HepG2 (cell line): ENCODE results near the gene UAP1L1. TPM values are rescaled to one million over a fixed set of nuclear protein-coding genes. Genes with fewer than 3 reads are reported as not detected.

Experiments used
- ATAC-seq: fragments of 200-7000 bp; cut with Tn5 transposase; 3 replicates; pipeline ENCODE4 v1.9.1; 2020; ENCODE audit warnings: mild to moderate bottlenecking, moderate library complexity
- BruUV-seq: library from RNA; stranded (reverse); fragments of 400-500 nt; replicated peaks from 2 replicates; lab custom pipeline; 2021; lab: Mats Ljungman, UMichigan
- CTCF ChIA-PET: fragments of 300-600 bp; formaldehyde crosslinking; extraction: SDS; loops from one replicate; lab custom pipeline; 2021; ENCODE audit warnings: low total read pairs, inconsistent platforms, low intra/inter-chr PET ratio; lab: Yijun Ruan, JAX
- POLR2A ChIA-PET: fragments of 350-600 bp; sonication (Branson Sonifier 250); formaldehyde crosslinking; loops from one replicate; lab custom pipeline; 2020; ENCODE audit warnings: antibody characterized with exemption, inconsistent platforms; lab: Yijun Ruan, JAX
- DNase-seq: peaks from one replicate; pipeline ENCODE4 v3.0.0-alpha.2; 2015; ENCODE audit warnings: low spot score
- FAIRE-seq: peaks from 3 replicates; lab custom pipeline; 2011; peaks lifted over from hg19 to GRCh38; lab: Jason Lieb, UNC
- H2AFZ ChIP-seq: one replicate; pipeline ENCODE4 v1.6.1; 2011; ENCODE audit warnings: low read length, inconsistent platforms
- H3K27ac ChIP-seq: fragments of 300-600 bp; 3 replicates; pipeline ENCODE4 v1.8.0; 2011; ENCODE audit warnings: mixed run types, mild to moderate bottlenecking, mixed read lengths, low read length, inconsistent platforms; ENCODE audit not compliant: insufficient read depth; ENCODE audit errors: extremely low read length
- H3K27me3 ChIP-seq, 2 experiments: fragments of 200-600 bp in 1 of 2; 2 replicates in 1 of 2; 3 replicates in 1 of 2; pipeline versions ENCODE4 v1.6.0 to v1.8.0; 2011; ENCODE audit warnings: low read length in 2 of 2, mild to moderate bottlenecking in 2 of 2, moderate library complexity in 2 of 2, inconsistent platforms in 1 of 2; ENCODE audit not compliant: insufficient read depth in 2 of 2, control insufficient read depth in 1 of 2
- H3K36me3 ChIP-seq, 2 experiments: fragments of 200-600 bp in 1 of 2; replicated peaks in 1 of 2; 2 replicates in 1 of 2; 3 replicates in 1 of 2; pipeline versions ENCODE4 v1.5.1 to v1.8.0; 2011; ENCODE audit warnings: low read length in 2 of 2, inconsistent platforms in 1 of 2; ENCODE audit not compliant: insufficient read depth in 2 of 2, control insufficient read depth in 1 of 2
- H3K4me1 ChIP-seq: 2 replicates; pipeline ENCODE4 v1.5.1; 2012; ENCODE audit warnings: low read length, inconsistent platforms; ENCODE audit not compliant: insufficient read depth
- H3K4me2 ChIP-seq: 2 replicates; pipeline ENCODE4 v1.6.0; 2011; ENCODE audit warnings: low read depth, low read length, inconsistent platforms
- H3K4me3 ChIP-seq, 3 experiments: fragments of 200-600 bp in 1 of 3; sonication (generic), shearing (Covaris generic) in 1 of 3; replicated peaks in 1 of 3; 2 replicates each; pipeline ENCODE4 v1.5.1; 2011 to 2016; ENCODE audit warnings: low read length in 3 of 3, inconsistent platforms in 2 of 3, low read depth in 2 of 3, mild to moderate bottlenecking in 2 of 3, control low read depth in 1 of 3, mixed read lengths in 1 of 3; ENCODE audit not compliant: insufficient read depth in 1 of 3
- H3K79me2 ChIP-seq: one replicate; pipeline ENCODE4 v1.6.1; 2011; ENCODE audit warnings: low read length, inconsistent platforms; ENCODE audit not compliant: insufficient read depth
- H3K9ac ChIP-seq: 2 replicates; pipeline ENCODE4 v1.6.0; 2011; ENCODE audit warnings: mild to moderate bottlenecking, low read depth, low read length, inconsistent platforms; ENCODE audit not compliant: insufficient read depth
- H3K9me3 ChIP-seq: 2 replicates; pipeline ENCODE4 v1.5.1; 2012; ENCODE audit warnings: mild to moderate bottlenecking, low read length
- H4K20me1 ChIP-seq: 2 replicates; pipeline ENCODE4 v1.6.0; 2011; ENCODE audit warnings: inconsistent platforms, mild to moderate bottlenecking, low read length, moderate library complexity; ENCODE audit not compliant: insufficient read depth
- GABPB1 ChIP-seq: IDR thresholded peaks from 2 replicates; pipeline ENCODE4 v1.6.1; 2016; ENCODE audit warnings: mild to moderate bottlenecking, missing genetic modification reagents, moderate library complexity, missing compliant biosample characterization
- GTF3A ChIP-seq: sonication (generic); formaldehyde crosslinking; conservative IDR thresholded peaks from 2 replicates; pipeline ENCODE4 v1.4.0; 2020; ENCODE audit warnings: mild to moderate bottlenecking, missing genetic modification reagents
- KLF12 ChIP-seq: sonication (generic); formaldehyde crosslinking; IDR thresholded peaks from 2 replicates; pipeline ENCODE4 v1.4.0; 2020; ENCODE audit warnings: missing genetic modification reagents, borderline replicate concordance
- MBD4 ChIP-seq: IDR thresholded peaks from 2 replicates; pipeline ENCODE4 v1.6.1; 2012; ENCODE audit warnings: low read length, inconsistent platforms, borderline replicate concordance
- MTA3 ChIP-seq: sonication (generic); formaldehyde crosslinking; IDR thresholded peaks from 2 replicates; pipeline ENCODE4 v1.4.0; 2020; ENCODE audit warnings: missing genetic modification reagents
- MZF1 ChIP-seq: sonication (generic); formaldehyde crosslinking; IDR thresholded peaks from 2 replicates; pipeline ENCODE4 v1.8.1; 2023; ENCODE audit warnings: mild to moderate bottlenecking, missing genetic modification reagents, borderline replicate concordance
- NFRKB ChIP-seq: fragments of 450-650 bp; IDR thresholded peaks from 2 replicates; pipeline ENCODE4 v1.6.1; 2017
- POLR2A ChIP-seq, 2 experiments: IDR thresholded peaks; 2 replicates each; pipeline ENCODE4 v1.6.1; 2011; ENCODE audit warnings: low read depth in 2 of 2, low read length in 2 of 2, mild to moderate bottlenecking in 1 of 2, moderate library complexity in 1 of 2; ENCODE audit not compliant: insufficient read depth in 1 of 2
- PPARG ChIP-seq: conservative IDR thresholded peaks from 2 replicates; pipeline ENCODE4 v1.6.1; 2016; ENCODE audit warnings: missing biosample characterization, missing genetic modification reagents
- RFX5 ChIP-seq: IDR thresholded peaks from 2 replicates; pipeline ENCODE4 v1.6.1; 2011; ENCODE audit warnings: low read depth, low read length, improper control_type of control experiment
- SMARCC2 ChIP-seq: fragments of 450-650 bp; IDR thresholded peaks from 2 replicates; pipeline ENCODE4 v1.6.1; 2017; ENCODE audit warnings: antibody characterized with exemption, mild to moderate bottlenecking
- SP1 ChIP-seq, 2 experiments: fragments of 450-650 bp in 1 of 2; sonication (generic) in 1 of 2; formaldehyde crosslinking in 1 of 2; IDR thresholded peaks; 2 replicates each; pipeline versions ENCODE4 v1.4.0 to v1.6.1; 2016 to 2020; ENCODE audit warnings: missing genetic modification reagents in 1 of 2
- ZMAT3 ChIP-seq: sonication (generic); formaldehyde crosslinking; conservative IDR thresholded peaks from 2 replicates; pipeline ENCODE4 v1.7.0; 2021; ENCODE audit warnings: missing genetic modification reagents
- ZNF549 ChIP-seq: sonication (generic); formaldehyde crosslinking; IDR thresholded peaks from 2 replicates; pipeline ENCODE4 v1.5.0; 2020; ENCODE audit warnings: missing genetic modification reagents
- ZNF567 ChIP-seq: sonication (generic); formaldehyde crosslinking; IDR thresholded peaks from 2 replicates; pipeline ENCODE4 v1.8.1; 2023; ENCODE audit warnings: mild to moderate bottlenecking, missing genetic modification reagents, borderline replicate concordance
- WGBS: methylation state at CpG from one replicate; pipeline ENCODE4 v1.1.6; 2017; ENCODE audit warnings: low lambda C conversion rate; 5-methylcytosine and 5-hydroxymethylcytosine counted together
- in situ Hi-C: cut with HindIII; loops from 2 replicates; pipeline ENCODE4 v1.10.0; 2017; ENCODE audit warnings: low pct_unique_long_range_greater_than_20kb; ENCODE audit not compliant: extremely low pct_ligation_motif_present
- intact Hi-C: fragments of 100-400 bp; cut with micrococcal nuclease; formaldehyde crosslinking; loops from one replicate; pipeline ENCODE4 v1.10.0; 2022; ENCODE audit not compliant: unreplicated experiment
- polyA plus RNA-seq, 8 experiments: library from polyadenylated mRNA; depleted of rRNA in 3 of 8; stranded (reverse) in 7 of 8; unstranded in 1 of 8; fragments of >200 nt; fragmentation: Illumina TruSeq in 4 of 8; extraction: Trizol in 4 of 8; gene quantifications; 2 replicates each; pipeline versions ENCODE4 v1.2.1 to v1.2.3, GENCODE V29; 2011 to 2016; ENCODE audit warnings: low read depth in 4 of 8, missing spikeins in 1 of 8, mixed read lengths in 1 of 8; ENCODE audit not compliant: insufficient read depth in 1 of 8
- total RNA-seq, 5 experiments: library from RNA; depleted of rRNA; stranded (reverse); fragments of >200 nt; fragmentation: Illumina TruSeq; extraction: Trizol; gene quantifications; 2 replicates each; pipeline ENCODE4 v1.2.3, GENCODE V29; 2016; ENCODE audit warnings: low read depth in 1 of 5
- TF ChIP-seq, protein P1 (sequence below): sonication (generic); formaldehyde crosslinking; IDR thresholded peaks from 2 replicates; pipeline ENCODE4 v1.5.1; 2020; ENCODE audit warnings: missing genetic modification reagents, mild to moderate bottlenecking, borderline replicate concordance
- TF ChIP-seq, protein P2 (sequence below): sonication (generic); formaldehyde crosslinking; IDR thresholded peaks from 2 replicates; pipeline ENCODE4 v1.4.0; 2020; ENCODE audit warnings: missing genetic modification reagents; ENCODE audit errors: not compliant biosample characterization
- TF ChIP-seq, protein P3 (sequence below): IDR thresholded peaks from 2 replicates; pipeline ENCODE4 v1.4.0; 2020; ENCODE audit warnings: mild to moderate bottlenecking, missing genetic modification reagents

Gene UAP1L1
- total and polyA plus RNA-seq, 2 of the 13 experiments (the other 11 are each of a cell fraction or from before 2014, with no cell fraction given), result 5.4 to 6.4 TPM

DNA sequence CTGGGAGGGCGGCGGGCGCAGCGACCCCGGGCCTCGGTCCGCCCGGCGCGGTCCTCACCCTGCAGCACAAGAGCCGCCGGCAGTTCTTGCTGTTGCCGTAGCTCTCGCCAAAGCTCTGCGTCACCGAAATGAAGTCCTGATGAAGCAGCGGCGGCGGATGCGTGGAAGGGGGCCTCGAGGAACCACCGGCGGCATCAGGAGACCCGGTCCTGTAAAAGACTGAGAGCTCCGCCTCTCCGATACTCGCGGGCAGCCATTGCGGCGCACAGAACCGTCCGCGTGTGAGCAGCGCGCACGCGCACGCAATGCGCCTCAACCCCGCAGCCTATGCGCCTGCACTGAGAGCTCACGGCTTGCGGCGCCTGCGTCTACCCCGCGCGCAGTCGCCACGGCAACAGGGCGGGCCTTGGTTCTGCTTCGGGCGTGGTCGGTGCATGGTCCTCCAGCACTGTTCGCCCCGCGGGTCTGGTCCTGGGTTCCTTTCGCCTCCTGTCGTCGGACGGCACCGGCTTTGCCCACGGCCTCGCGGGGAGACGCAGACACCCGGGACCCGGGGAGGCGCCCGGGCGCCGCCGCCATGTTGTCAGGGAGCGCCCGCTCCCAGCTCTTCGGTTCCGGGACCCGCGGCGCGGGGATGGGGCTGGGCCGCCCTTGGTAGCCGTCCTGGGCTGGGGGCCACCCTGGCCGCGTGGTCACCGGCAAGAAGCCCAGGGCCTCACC lies 52.3 kb downstream of the UAP1L1 start:
- no CpG with 5 or more reads among the region's 86 CpGs for WGBS
- intact Hi-C loops, result no loop called here
- TF ChIP-seq MZF1 (no peak), ZNF567 (CRISPR knock-in tag) (no peak), NFRKB (no peak), KLF12 (CRISPR knock-in tag) (peak; percentile 77; the same call in 1 of the 2 replicates), PPARG (no peak), MTA3 (CRISPR knock-in tag) (no peak), GTF3A (CRISPR knock-in tag) (no peak), SP1 (IDR thresholded peaks at IDR 0.05) (no peak), SP1 (CRISPR knock-in tag; IDR thresholded peaks at IDR 0.05) (peak; percentile 61; the same call in 1 of the 2 replicates), POLR2A (IDR thresholded peaks at IDR 0.05; ENCODE audit: insufficient read depth in 1 of 2, low read depth in 2 of 2, low read length in 2 of 2) (peak; percentile 73 to 91), GABPB1 (peak; percentile 78), MBD4 (no peak), RFX5 (no peak), SMARCC2 (no peak), ZNF549 (no peak), ZMAT3 (CRISPR knock-in tag) (no peak; the same call in 1 of the 2 replicates)
- TF ChIP-seq, protein P1, sequence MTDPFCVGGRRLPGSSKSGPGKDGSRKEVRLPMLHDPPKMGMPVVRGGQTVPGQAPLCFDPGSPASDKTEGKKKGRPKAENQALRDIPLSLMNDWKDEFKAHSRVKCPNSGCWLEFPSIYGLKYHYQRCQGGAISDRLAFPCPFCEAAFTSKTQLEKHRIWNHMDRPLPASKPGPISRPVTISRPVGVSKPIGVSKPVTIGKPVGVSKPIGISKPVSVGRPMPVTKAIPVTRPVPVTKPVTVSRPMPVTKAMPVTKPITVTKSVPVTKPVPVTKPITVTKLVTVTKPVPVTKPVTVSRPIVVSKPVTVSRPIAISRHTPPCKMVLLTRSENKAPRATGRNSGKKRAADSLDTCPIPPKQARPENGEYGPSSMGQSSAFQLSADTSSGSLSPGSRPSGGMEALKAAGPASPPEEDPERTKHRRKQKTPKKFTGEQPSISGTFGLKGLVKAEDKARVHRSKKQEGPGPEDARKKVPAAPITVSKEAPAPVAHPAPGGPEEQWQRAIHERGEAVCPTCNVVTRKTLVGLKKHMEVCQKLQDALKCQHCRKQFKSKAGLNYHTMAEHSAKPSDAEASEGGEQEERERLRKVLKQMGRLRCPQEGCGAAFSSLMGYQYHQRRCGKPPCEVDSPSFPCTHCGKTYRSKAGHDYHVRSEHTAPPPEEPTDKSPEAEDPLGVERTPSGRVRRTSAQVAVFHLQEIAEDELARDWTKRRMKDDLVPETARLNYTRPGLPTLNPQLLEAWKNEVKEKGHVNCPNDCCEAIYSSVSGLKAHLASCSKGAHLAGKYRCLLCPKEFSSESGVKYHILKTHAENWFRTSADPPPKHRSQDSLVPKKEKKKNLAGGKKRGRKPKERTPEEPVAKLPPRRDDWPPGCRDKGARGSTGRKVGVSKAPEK, result 0 out of 2 replicates have a peak, but pooled peaks have one; percentile 28
- TF ChIP-seq, protein P2, sequence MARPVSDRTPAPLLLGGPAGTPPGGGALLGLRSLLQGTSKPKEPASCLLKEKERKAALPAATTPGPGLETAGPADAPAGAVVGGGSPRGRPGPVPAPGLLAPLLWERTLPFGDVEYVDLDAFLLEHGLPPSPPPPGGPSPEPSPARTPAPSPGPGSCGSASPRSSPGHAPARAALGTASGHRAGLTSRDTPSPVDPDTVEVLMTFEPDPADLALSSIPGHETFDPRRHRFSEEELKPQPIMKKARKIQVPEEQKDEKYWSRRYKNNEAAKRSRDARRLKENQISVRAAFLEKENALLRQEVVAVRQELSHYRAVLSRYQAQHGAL (CRISPR knock-in tag), result peak; percentile 49
- TF ChIP-seq, protein P3, sequence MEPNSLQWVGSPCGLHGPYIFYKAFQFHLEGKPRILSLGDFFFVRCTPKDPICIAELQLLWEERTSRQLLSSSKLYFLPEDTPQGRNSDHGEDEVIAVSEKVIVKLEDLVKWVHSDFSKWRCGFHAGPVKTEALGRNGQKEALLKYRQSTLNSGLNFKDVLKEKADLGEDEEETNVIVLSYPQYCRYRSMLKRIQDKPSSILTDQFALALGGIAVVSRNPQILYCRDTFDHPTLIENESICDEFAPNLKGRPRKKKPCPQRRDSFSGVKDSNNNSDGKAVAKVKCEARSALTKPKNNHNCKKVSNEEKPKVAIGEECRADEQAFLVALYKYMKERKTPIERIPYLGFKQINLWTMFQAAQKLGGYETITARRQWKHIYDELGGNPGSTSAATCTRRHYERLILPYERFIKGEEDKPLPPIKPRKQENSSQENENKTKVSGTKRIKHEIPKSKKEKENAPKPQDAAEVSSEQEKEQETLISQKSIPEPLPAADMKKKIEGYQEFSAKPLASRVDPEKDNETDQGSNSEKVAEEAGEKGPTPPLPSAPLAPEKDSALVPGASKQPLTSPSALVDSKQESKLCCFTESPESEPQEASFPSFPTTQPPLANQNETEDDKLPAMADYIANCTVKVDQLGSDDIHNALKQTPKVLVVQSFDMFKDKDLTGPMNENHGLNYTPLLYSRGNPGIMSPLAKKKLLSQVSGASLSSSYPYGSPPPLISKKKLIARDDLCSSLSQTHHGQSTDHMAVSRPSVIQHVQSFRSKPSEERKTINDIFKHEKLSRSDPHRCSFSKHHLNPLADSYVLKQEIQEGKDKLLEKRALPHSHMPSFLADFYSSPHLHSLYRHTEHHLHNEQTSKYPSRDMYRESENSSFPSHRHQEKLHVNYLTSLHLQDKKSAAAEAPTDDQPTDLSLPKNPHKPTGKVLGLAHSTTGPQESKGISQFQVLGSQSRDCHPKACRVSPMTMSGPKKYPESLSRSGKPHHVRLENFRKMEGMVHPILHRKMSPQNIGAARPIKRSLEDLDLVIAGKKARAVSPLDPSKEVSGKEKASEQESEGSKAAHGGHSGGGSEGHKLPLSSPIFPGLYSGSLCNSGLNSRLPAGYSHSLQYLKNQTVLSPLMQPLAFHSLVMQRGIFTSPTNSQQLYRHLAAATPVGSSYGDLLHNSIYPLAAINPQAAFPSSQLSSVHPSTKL (CRISPR knock-in tag), result peak; percentile 21; the same call in 1 of the 2 replicates

More for the DNA sequence above, 52.3 kb downstream of the UAP1L1 start:
- ChIA-PET POLR2A (interaction anchor here (0.7 to 2.4 kb wide), 21 partner anchors 8 to 243 kb away, joined by 3 to 34 read pairs (median 4); partner anchors contain the start of genes ANAPC2, GRIN1, MAN1B1 and RNF208), CTCF (no interaction called here)
- Histone ChIP-seq H3K27ac (peak overlapping the region; percentile 82), H3K9me3 (no peaks in the 10 kb centered on the region), H3K27me3 (no peaks in the 10 kb centered on the region), H3K4me3 (peak overlapping the region; percentile 75 to 90 (median 85)), H3K79me2 (peaks cover 19% of the 10 kb centered on the region), H3K36me3 (no peaks in the 10 kb centered on the region), H4K20me1 (peaks cover 5% of the 10 kb centered on the region; the same call in 1 of the 2 replicates), H3K9ac (peak overlapping the region; percentile 80), H2AFZ (no peak overlapping the region), H3K4me1 (peaks cover 24% of the 10 kb centered on the region), H3K4me2 (peak overlapping the region; percentile 98)
- ATAC-seq, result peak; percentile 95
- DNase-seq, result peak; percentile 81
- in situ Hi-C loops, result no loop called here
- BruUV-seq, result no TSS peak
- peak; percentile 86 for FAIRE-seq
